Measurements from ENCODE around the gene CAMSAP1.
A peak's percentile ranks its signal among the peaks of the same experiment; 100 is the strongest.

The CAMSAP1 gene

DNA sequence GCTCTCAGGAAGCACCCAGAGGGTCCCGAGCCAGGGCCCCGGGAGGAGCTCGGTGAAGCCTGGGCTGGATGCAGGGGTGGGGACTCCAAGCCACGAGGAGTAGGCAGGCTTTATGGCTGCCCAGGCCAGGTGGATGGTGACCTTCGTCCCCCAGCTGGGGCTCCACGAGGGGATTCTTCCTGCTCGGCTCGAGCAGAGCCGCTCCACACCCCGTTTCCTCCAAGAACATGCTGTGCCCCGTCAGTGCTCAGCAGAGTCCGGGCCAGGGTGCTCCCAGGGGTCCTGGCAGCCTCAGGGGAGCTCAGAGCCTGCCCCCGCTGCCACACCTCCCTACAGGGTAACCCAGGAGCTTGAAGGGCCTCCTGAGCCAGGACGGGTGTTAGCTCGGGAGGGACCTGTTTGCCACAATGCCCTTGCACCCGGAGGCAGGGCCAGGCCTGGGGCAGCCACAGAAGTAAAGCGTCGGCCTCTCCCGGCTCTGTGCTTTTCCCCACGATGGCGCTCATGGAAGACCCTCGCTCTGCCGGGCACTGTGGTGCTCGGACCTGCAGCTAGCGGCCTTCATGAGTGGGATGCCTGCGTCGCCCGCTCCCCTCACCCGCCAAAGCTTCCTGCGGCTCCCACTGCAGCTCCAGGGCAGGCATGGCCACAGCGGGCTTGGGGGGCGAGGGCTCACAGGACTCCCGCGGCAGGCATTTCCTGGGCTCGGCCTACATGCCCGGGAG is 118.6 kb downstream of the CAMSAP1 start:
- no peak for DNase-seq

GRCh38 chr9:135787776-135788575 is 119.4 kb downstream of the CAMSAP1 start:
- no peak for DNase-seq

GRCh38 chr9:135787317-135787716 is 120.0 kb downstream of the CAMSAP1 start:
- no peak for DNase-seq

DNA sequence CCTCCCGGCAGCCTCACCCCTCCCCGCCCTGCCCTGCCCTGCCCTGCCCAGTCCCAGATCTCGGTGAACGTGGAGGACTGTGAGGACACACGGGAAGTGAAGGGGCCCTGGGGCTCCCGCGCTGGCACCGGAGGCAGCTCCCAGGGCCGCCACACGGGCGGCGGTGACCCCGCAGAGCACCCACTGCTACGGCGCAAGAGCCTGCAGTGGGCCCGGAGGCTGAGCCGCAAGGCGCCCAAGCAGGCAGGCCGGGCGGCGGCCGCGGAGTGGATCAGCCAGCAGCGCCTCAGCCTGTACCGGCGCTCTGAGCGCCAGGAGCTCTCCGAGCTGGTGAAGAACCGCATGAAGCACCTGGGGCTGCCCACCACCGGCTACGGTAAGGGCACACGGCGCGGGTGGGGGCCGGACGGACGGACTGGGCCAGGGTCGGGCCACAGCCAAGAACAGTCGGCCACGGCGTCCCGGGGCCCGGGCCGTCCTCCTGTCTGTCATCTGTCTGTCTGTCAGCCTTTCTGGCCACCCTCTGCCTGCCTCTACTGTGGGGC is 121.1 kb downstream of the CAMSAP1 start:
- no peak for DNase-seq

DNA sequence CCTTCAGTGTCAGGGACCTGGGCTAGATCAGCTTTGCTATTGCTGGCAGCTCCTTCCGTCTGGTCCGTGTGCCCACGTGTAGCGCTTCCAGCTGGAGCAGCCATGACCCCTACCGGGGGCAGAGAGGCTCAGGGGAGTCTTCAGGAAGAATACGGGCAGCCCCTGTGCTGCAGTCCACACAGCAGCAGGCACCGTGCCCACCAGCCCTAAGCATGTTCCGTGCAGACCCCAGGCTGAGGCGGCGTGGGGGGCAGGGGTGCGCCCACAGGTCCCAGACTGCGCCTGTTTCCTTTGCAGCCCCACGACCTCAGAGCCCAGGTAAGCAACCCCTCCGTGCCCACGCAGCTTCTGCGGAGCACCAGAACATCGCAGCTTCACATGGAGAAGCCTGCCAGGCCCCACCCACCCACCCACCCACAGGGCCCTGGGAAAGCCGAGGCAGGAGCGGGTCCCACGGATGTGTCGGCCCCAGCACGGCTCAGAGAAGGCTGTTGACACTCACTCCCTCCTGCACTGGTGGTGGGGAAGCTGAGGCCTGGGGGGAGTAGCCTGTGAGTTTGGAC is 122.3 kb downstream of the CAMSAP1 start:
- no peak for DNase-seq

GRCh38 chr9:135783540-135784245 is 123.7 kb downstream of the CAMSAP1 start:
- DNase-seq, result no peak

GRCh38 chr9:135782946-135783345 is 124.4 kb downstream of the CAMSAP1 start:
- no peak for DNase-seq

GRCh38 chr9:135780626-135781025 is 126.7 kb downstream of the CAMSAP1 start:
- DNase-seq, result no peak

DNA sequence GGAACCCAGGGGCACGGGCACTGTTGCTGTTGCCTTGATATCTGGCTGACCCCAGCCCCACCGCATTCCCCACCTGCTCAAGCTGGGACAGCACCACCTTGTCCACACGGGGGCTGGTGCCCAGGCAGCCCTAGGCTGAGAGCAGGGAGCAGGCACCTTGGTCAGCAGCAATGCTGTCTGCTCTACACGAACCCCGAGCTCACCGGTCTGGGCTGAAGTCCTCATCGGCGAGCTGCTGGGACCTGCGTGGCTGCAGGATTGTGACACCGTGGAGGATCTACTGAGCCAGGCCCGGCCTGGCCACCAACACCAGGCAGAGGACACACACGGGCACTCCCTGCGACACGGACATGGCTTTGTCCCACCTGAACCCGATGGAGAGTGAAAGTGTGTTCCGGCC is 127.3 kb downstream of the CAMSAP1 start:
- no peak for DNase-seq

DNA sequence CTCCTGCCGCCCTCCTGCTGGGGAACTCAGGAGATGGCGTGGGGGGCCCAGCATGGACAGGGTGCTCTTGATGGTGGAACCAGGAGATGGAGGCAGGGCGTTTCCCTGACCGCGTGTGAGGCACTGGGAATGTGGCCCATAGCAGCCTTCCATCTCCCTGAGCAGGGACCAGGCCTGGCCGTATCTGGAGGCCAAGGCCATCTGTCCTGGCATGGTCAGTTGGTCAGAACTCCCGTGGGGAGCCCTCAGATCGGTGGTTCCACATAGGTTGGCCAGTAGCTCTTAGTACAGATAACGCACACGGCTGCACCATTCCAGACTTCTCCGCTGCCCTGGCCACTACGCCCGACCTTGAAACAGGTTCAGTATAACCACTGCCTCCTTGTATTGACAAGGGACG is 127.8 kb downstream of the CAMSAP1 start:
- DNase-seq, result no peak

GRCh38 chr9:135778421-135778820 is 128.9 kb downstream of the CAMSAP1 start:
- no peak for DNase-seq

DNA sequence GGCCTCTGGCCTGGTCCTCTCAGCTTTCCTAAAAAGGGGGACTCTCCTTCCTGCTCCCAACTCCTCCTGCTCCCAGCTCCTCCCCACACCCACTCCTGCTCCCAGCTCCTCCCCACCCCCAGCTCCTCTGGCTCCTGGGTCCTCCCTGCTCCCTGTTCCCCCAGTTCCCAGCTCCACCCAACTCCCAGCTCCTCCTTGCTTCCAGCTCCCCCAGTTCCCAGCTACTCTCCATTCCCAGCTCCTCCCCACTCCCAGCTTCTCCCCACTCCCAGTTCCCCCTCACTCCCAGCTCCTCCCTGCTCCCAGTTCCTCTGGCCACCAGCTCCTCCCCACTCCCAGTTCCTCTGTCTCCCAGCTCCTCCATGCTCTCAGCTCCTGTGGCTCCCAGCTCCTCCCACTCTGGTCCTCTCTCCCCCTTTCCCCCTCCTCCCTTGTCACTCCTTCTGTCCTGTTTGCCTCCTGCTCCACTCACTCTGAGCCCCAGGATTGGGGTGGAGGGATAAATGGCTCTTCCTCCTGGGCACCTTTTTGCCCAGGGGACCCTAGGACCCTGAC is 129.6 kb downstream of the CAMSAP1 start:
- DNase-seq, result no peak

- DNase-seq, result peak; percentile 7 to 29
Measured at GRCh38 chr9:135776893-135777622, 130.3 kb downstream of the CAMSAP1 start.

DNA sequence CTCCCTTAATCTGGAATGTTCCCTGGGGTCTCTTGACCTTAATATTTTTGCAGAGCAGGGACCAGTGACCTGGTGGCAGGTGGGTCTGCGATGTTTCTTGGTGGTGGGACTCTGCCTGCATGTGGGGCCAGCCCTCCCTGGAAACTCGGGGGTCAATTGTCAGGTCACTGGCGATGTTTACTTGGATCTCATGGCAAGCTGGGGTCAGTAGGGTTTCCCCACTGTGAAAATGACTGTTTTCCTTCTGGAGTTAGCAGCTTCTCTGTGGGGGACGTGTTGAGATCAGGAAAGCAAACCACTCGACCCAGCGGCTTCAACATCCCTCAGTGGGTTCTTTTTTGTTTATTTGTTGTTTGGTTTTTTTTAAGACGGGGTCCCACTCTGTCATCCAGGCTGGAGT is 131.4 kb downstream of the CAMSAP1 start:
- DNase-seq, result no peak

DNA sequence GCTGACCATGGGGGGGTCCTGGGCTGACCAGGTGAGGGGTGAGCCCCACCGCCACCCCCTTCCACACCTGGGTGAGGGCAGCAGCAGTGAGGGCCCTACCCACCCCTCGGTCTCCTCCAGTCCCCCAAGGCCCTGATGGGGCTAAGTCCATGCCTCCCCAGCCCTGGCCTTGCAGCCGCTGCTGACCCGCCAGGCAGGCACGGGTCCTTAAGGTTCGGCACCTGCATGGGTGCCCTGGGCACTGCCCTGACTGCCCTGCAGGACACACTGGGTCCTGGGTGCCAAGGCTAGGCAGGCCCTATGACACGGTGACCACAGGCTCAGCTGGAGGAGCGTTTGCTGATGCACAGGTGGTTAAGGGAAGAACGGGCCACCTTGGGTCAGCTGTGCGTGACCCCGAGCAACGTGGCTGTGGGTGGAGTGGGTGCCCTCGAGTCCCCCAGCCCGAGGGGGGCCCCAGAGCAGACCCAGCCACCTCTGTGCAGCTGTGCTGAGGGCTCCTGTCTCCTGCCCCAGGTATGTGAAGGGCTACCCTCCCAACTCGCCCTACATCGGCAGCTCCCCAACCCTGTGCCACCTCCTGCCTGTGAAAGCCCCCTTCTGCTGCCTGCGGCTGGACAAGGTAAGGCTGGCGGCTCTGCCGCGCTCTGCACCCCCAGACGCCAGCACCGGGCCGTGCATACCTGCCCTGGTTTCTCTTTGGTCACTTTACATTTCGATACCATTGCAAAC is 132.4 kb downstream of the CAMSAP1 start:
- no peak for DNase-seq

GRCh38 chr9:135774239-135774747 is 133.1 kb downstream of the CAMSAP1 start:
- DNase-seq, result no peak

GRCh38 chr9:135773530-135774238 is 133.7 kb downstream of the CAMSAP1 start:
- no peak for DNase-seq

DNA sequence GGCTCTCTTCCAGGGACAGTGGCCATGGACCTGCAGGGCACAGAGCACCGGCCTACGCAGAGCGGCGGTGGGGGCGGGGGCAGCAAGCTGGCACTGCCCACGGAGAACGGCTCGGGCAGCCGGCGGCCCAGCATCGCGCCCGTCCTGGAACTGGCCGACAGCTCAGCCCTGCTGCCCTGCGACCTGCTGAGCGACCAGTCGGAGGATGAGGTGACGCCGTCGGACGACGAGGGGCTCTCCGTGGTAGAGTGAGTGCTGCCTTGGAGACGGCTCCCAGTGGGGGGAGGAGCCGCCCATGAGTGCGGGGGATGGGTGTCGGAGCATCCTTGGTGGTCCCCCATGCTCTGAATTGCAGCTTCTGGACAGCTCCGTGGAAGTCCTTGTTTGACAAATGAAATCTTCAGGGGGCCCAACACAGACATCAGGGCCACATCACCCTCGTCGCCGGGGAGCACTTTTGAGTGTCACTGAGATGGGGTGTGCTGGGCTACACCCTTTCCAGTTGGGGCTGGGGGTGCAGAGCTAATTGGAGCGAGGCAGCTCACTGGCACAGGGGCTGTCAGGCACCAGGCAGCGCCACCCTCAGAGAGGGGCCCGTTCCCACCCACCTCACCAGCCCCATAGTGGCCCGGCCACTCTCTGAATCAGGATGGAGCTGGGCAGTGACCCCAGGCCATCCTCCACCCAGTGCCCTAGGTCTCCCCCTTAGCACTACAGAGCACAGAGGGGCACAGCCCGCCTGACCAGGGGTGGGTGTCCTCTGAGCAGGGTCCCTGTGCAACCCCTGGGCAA is 134.4 kb downstream of the CAMSAP1 start:
- no peak for DNase-seq

DNA sequence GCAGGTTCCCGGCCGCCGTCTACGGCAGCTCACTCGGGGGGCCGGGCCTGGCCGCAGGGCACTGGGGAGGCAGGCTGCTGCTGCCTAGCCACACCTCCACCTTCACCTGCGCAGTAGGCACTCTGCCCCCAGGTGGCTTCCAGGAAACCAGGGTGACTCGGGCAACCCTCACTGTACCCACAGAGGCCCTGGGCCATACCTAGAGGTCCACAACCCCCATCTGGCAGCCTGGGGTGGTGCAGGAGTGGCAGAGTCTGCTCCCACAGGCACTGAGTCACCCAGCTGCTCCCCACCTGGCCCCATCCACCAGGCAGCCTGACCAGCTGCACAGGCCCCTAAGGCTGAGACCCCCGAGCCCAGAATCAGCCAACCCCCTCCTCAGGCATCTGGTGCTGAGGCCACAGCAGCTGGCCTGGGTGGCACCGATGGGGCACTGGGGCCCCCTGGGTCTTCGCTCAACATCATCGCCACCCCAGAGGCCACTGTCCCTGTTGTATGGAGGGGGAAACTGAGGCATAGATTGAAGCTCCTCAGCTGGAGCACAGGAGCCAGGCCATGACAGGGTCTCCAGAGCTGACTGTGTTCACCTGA is 135.2 kb downstream of the CAMSAP1 start:
- DNase-seq, result no peak

All from CD4-positive, alpha-beta T cell treated with Interleukin-1 beta for 1 hour (primary cell).